Measurements from ENCODE around the gene TAGLN3. TPM values are rescaled to one million over a fixed set of nuclear protein-coding genes. Genes with fewer than 3 reads are reported as not detected.

TAGLN3 gene
- total and polyA plus RNA-seq, 2 donors (not counting 3 experiments of a cell fraction or from before 2014, with no cell fraction given), result not detected

DNA sequence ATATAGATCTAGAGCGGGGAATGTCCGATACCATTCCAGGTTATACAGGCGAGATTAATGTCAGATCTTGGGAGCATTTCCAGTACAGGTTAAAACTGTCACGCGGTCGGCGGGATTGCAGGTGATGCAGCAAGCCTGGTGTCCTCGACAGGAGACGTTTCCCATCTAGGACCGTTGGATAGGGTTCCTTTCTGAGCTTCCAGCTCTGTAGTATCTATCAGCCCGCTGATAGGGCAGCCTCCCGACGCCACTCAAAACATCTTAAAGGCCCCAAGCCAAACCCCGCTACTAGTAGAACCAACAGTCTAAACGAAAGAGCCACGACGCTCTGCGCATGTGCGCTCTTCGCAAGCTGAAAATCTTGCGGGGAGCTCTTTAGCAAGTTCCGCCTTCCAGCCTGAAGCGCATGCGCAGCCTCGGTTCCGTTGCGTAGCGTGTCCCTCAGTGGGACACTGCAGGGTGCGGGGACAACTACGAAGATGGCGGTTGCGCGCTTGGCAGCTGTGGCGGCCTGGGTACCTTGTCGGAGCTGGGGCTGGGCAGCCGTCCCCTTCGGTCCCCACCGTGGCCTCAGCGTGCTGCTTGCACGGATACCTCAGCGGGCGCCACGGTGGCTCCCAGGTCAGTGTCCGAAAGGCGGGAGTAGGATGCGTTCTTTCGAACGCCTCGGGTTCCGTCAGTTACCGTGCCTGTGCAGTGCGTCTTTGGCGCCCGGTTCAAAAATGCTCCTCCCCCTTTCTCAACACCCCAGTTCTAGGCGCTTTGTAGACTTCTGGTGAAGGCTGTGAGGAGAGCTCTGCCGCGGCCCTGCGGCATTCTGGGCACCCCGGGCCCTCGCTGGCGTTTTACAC lies 19.9 kb upstream of the TAGLN3 start, which contains the start of gene ABHD10:
TSS of gene ABHD10 (plus strand) at position 444 of the 851 bp plus-strand sequence. CDS start at position 480, 36 bp downstream.
- CTCF ChIA-PET, result interaction anchor here (0.6 to 6.3 kb wide), 23 partner anchors 8 to 310 kb away, joined by 3 to 50 read pairs (median 6); partner anchors contain the start of genes PHLDB2 and TAGLN3
- DNase-seq (ENCODE audit: low read depth, low spot score), result peak; percentile 99
- peak within 1 kb of the TSS; percentile 33 for H3K27ac ChIP-seq (ENCODE audit: insufficient read depth, low read depth, low read length)
- FAIRE-seq, result peak; percentile 96
- TSS peak; percentile 85 for BruUV-seq (replicated peaks)
- H3K4me1 ChIP-seq (ENCODE audit: control insufficient read depth, extremely low read depth, insufficient read depth, low read length), result peaks cover 21% of the 10 kb centered on the region
- no peaks in the 10 kb centered on the region for H4K20me1 ChIP-seq (replicated peaks; ENCODE audit: control insufficient read depth, extremely low read depth, insufficient read depth, low read length)
- H3K9me1 ChIP-seq (replicated peaks; ENCODE audit: control insufficient read depth, extremely low read depth, insufficient read depth, low read length), result no peaks in the 10 kb centered on the region
- intact Hi-C loops (cut with micrococcal nuclease), result no loop called here
- H3K79me2 ChIP-seq (ENCODE audit: control insufficient read depth, insufficient read depth, low read length), result peaks cover 39% of the 10 kb centered on the region
- peak within 1 kb of the TSS; percentile 75 for H3K9ac ChIP-seq (replicated peaks; ENCODE audit: extremely low read depth, insufficient read depth, low read length)
- TF ChIP-seq GATA2 (IDR thresholded peaks at IDR 0.05; ENCODE audit: insufficient read depth, insufficient read length, low read depth, low read length), result no peak
- TF ChIP-seq, protein P1, sequence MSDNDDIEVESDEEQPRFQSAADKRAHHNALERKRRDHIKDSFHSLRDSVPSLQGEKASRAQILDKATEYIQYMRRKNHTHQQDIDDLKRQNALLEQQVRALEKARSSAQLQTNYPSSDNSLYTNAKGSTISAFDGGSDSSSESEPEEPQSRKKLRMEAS (IDR thresholded peaks at IDR 0.05; ENCODE audit: insufficient read depth, insufficient read length), result peak; percentile 28
- peak; percentile 90 for TF ChIP-seq POLR2A (IDR thresholded peaks at IDR 0.05; ENCODE audit: low read depth, low read length)
- TF ChIP-seq FOS (IDR thresholded peaks at IDR 0.05; ENCODE audit: borderline replicate concordance, insufficient read depth, low read length), result no peak
- TF ChIP-seq POLR2AphosphoS5 (IDR thresholded peaks at IDR 0.05; ENCODE audit: insufficient read depth, low read depth, low read length), result peak; percentile 88
- peaks cover 2 to 15% of the 10 kb centered on the region in 2 experiments for H3K36me3 ChIP-seq (ENCODE audit: control insufficient read depth in 2 of 2, extremely low read depth in 1 of 2, insufficient read depth in 2 of 2, low read length in 2 of 2)
- dilution Hi-C loops (cut with MboI; ENCODE audit: extremely low pct_ligation_motif_present, low sequenced_read_pairs), result no loop called here
- H3K4me3 ChIP-seq (replicated peaks in 1 of 3; ENCODE audit: insufficient read depth in 1 of 3, low read depth in 1 of 3, low read length in 3 of 3), result peak within 1 kb of the TSS; percentile 80 to 96 (median 96)
- peak within 1 kb of the TSS; percentile 93 for H3K4me2 ChIP-seq (ENCODE audit: insufficient read depth, low read length)
- POLR2A ChIA-PET, result interaction anchor here (0.6 to 1.7 kb wide), 7 partner anchors 11 to 1152 kb away, joined by 3 to 8 read pairs (median 4); no protein-coding TSS in a partner anchor
- H3K27me3 ChIP-seq (ENCODE audit: control insufficient read depth in 2 of 2, insufficient read depth in 2 of 2, low read length in 2 of 2), result no peaks in the 10 kb centered on the region
- peak within 1 kb of the TSS; percentile 77 for H2AFZ ChIP-seq (ENCODE audit: low read depth, low read length)
- H3K9me3 ChIP-seq (replicated peaks; ENCODE audit: control insufficient read depth, insufficient read depth, low read length), result no peaks in the 10 kb centered on the region

Measured in endothelial cell of umbilical vein (primary cell).